Left ventricle myocardium superior (tissue), 1 donor: ENCODE results near the gene ZNF622. TPM values are rescaled to one million over a fixed set of nuclear protein-coding genes. Genes with fewer than 3 reads are reported as not detected.

ENCODE experiments used
- ATAC-seq: fragments of 200-7000 bp; cut with Tn5 transposase; one replicate; pipeline ENCODE4 v1.9.1; 2020; ENCODE audit warnings: mild to moderate bottlenecking, moderate library complexity
- DNase-seq: peaks from one replicate; pipeline ENCODE4 v3.0.0-alpha.2; 2020
- intact Hi-C: fragments of 100-400 bp; cut with micrococcal nuclease; formaldehyde crosslinking; loops from one replicate; pipeline ENCODE4 v1.11.0; 2022
- long read RNA-seq: library from polyadenylated mRNA; unstranded; transcript quantifications from one replicate; pipeline ENCODE4 v2.0.0, GENCODE V29; 2021
- total RNA-seq: library from RNA; stranded (reverse); fragmentation: NEBNext Ultra II Directional; extraction: Animal tissue kit (Norgen Biotek cat#: 25700); gene quantifications from one replicate; pipeline ENCODE4 v1.2.1, GENCODE V29; 2021
- donor health status: DM: no; HTN: yes; CAD: no; lungs with severe emphysema.

Gene ZNF622
- total RNA-seq = 58.4 TPM
- long read RNA-seq, transcript ZNF622-201 (6 exons, 1,699 nt) = major isoform, 147 of 150 reads
- long read RNA-seq, partial matches to known transcripts = 1 of 150 reads
- long read RNA-seq, other reads (novel, unspliced or antisense) = 2 of 150 reads

- DNase-seq (peak; percentile 95), ATAC-seq (peak; percentile 88)
- intact Hi-C loops = no loop called here
These were observed at the start of gene ZNF622 for GRCh38 chr5:16465544-16466432. Gene ZNF622, minus strand, starts transcription at chr5:16465800. Its CDS starts 135 bp downstream, at chr5:16465665.

- no peak for ATAC-seq
- no peak for DNase-seq
- intact Hi-C loops = no loop called here
These were observed 44.5 kb upstream of the ZNF622 start for GRCh38 chr5:16510098-16510497.

- DNase-seq = peak; percentile 87
- peak; percentile 92 for ATAC-seq
- intact Hi-C loops = no loop called here
These were observed 43.3 kb upstream of the ZNF622 start for GRCh38 chr5:16508730-16509531.

- intact Hi-C loops = no loop called here
- ATAC-seq (no peak), DNase-seq (no peak)
These were observed 42.1 kb upstream of the ZNF622 start for GRCh38 chr5:16507716-16508115.

- DNase-seq = no peak
- ATAC-seq = peak; percentile 4
- intact Hi-C loops = no loop called here
These were observed 40.3 kb upstream of the ZNF622 start for GRCh38 chr5:16505904-16506303.

- intact Hi-C loops = no loop called here
- ATAC-seq (peak; percentile 11), DNase-seq (no peak)
These were observed 39.7 kb upstream of the ZNF622 start for GRCh38 chr5:16505140-16505891.

- intact Hi-C loops = no loop called here
- ATAC-seq (no peak), DNase-seq (no peak)
These were observed 39.0 kb upstream of the ZNF622 start for GRCh38 chr5:16504571-16504970.

GRCh38 chr5:16502866-16503265, 37.3 kb upstream of the ZNF622 start:
- no peak for DNase-seq
- intact Hi-C loops = no loop called here
- ATAC-seq = no peak

- no peak for ATAC-seq
- no peak for DNase-seq
- intact Hi-C loops = no loop called here
These were observed 34.4 kb upstream of the ZNF622 start for GRCh38 chr5:16500024-16500423.

- intact Hi-C loops = no loop called here
- no peak for DNase-seq
- ATAC-seq = no peak
These were observed 31.9 kb upstream of the ZNF622 start for GRCh38 chr5:16497546-16497945.

- intact Hi-C loops = loop anchor here (5.0 kb wide), 1 partner anchor 59 kb away; no protein-coding TSS in a partner anchor
- no peak for ATAC-seq
- DNase-seq = no peak
These were observed 27.7 kb upstream of the ZNF622 start for GRCh38 chr5:16493261-16493660.

GRCh38 chr5:16492398-16493140, 27.0 kb upstream of the ZNF622 start:
- DNase-seq (peak; percentile 50), ATAC-seq (peak; percentile 77)
- intact Hi-C loops = loop anchor here (5.0 kb wide), 1 partner anchor 60 kb away; no protein-coding TSS in a partner anchor

GRCh38 chr5:16490911-16491310, 25.3 kb upstream of the ZNF622 start:
- intact Hi-C loops = loop anchor here (5.0 kb wide), 1 partner anchor 61 kb away; no protein-coding TSS in a partner anchor
- ATAC-seq (peak; percentile 59), DNase-seq (no peak)

- DNase-seq (no peak), ATAC-seq (peak; percentile 71)
- intact Hi-C loops = loop anchor here (5.0 to 10.0 kb wide), 2 partner anchors 73 to 285 kb away; no protein-coding TSS in a partner anchor
These were observed 23.8 kb upstream of the ZNF622 start for GRCh38 chr5:16489322-16489791.

GRCh38 chr5:16487456-16487855, 21.9 kb upstream of the ZNF622 start:
- intact Hi-C loops = loop anchor here (5.0 to 10.0 kb wide), 2 partner anchors 75 to 287 kb away; no protein-coding TSS in a partner anchor
- no peak for ATAC-seq
- DNase-seq = no peak

GRCh38 chr5:16486711-16487111, 21.1 kb upstream of the ZNF622 start:
- DNase-seq = no peak
- intact Hi-C loops = loop anchor here (5.0 to 10.0 kb wide), 2 partner anchors 76 to 288 kb away; no protein-coding TSS in a partner anchor
- ATAC-seq = no peak

- intact Hi-C loops = loop anchor here (5.0 to 10.0 kb wide), 2 partner anchors 77 to 289 kb away; no protein-coding TSS in a partner anchor
- no peak for ATAC-seq
- DNase-seq = no peak
These were observed 20.1 kb upstream of the ZNF622 start for GRCh38 chr5:16485656-16486055.

- ATAC-seq = no peak
- intact Hi-C loops = loop anchor here (10.0 kb wide), 1 partner anchor 291 kb away; no protein-coding TSS in a partner anchor
- no peak for DNase-seq
These were observed 18.5 kb upstream of the ZNF622 start for GRCh38 chr5:16484081-16484480.
